A673 (cell line): ENCODE data around the gene POLR1F.

Experiments
- EZH2 ChIP-seq: fragments of 200-600 bp; sonication (generic); IDR thresholded peaks from 2 replicates; pipeline ENCODE4 v1.6.1; 2017; ENCODE audit warnings: borderline replicate concordance, low read depth, mild to moderate bottlenecking, mixed read lengths, antibody characterized with exemption, low read length; ENCODE audit not compliant: poor library complexity, severe bottlenecking
- TF ChIP-seq, protein P1 (sequence below): fragments of 300-800, 200-600 bp; sonication (generic); conservative IDR thresholded peaks from 2 replicates; pipeline ENCODE4 v1.5.1; 2017; ENCODE audit warnings: low read depth, mild to moderate bottlenecking, antibody characterized with exemption, low read length, moderate library complexity, mixed read lengths

DNA sequence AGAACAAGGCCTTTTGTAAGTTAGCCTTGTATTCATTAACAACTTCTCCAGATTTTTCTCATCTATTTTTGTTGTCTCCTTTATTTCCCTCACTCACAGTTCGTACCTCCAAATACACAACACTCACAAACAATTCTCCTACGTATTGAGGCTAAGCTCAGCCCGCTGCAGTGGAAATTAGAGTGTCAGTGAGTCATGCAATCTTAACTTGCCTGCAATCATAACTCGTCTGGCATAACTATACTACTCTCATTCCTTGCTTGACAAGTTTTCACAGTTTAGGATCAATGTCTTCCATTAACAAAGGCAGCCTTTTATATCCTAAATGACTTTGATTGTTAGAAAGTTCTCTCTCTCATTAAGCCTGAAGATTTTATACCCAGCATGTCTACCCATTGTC lies 40.8 kb upstream of the POLR1F start:
- TF ChIP-seq, protein P1, sequence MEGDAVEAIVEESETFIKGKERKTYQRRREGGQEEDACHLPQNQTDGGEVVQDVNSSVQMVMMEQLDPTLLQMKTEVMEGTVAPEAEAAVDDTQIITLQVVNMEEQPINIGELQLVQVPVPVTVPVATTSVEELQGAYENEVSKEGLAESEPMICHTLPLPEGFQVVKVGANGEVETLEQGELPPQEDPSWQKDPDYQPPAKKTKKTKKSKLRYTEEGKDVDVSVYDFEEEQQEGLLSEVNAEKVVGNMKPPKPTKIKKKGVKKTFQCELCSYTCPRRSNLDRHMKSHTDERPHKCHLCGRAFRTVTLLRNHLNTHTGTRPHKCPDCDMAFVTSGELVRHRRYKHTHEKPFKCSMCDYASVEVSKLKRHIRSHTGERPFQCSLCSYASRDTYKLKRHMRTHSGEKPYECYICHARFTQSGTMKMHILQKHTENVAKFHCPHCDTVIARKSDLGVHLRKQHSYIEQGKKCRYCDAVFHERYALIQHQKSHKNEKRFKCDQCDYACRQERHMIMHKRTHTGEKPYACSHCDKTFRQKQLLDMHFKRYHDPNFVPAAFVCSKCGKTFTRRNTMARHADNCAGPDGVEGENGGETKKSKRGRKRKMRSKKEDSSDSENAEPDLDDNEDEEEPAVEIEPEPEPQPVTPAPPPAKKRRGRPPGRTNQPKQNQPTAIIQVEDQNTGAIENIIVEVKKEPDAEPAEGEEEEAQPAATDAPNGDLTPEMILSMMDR = no peak
- no peak for TF ChIP-seq EZH2
